ENCODE measurements around the gene CHAC1. TPM values are rescaled to one million over a fixed set of nuclear protein-coding genes. Genes with fewer than 3 reads are reported as not detected.

The CHAC1 gene
- total RNA-seq, 1 donor from 2014 or later, result 28.5 TPM

DNA sequence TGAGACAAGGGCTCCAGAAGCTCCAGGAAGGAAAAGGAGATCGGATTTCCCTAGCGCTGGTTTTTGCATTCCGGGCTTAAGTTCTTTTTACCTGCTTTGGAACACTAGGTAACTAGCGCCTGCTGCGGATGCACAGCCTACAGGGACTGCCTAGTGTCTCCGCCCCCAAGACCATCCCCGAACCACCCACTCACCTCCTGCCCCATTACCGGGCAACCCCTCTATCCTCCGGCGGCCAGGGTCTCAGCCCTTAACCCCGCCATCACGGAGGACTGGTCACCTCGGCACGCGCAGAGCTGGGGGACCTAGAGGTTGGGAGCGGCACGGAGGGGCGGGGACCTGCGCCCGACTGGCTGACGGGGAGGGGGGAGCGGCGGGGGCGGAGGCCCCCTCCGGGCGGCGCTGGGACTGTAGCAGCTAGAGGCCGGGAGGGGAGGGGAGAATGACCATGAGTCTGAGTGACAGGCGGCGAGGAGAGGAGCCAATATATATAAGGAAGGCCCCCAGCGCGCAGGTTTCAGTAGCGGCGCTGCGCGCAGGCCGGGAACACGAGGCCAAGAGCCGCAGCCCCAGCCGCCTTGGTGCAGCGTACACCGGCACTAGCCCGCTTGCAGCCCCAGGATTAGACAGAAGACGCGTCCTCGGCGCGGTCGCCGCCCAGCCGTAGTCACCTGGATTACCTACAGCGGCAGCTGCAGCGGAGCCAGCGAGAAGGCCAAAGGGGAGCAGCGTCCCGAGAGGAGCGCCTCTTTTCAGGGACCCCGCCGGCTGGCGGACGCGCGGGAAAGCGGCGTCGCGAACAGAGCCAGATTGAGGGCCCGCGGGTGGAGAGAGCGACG is 24.2 kb upstream of the CHAC1 start, which contains the start of gene DLL4:
Gene DLL4 (plus strand): TSS at position 520 of the 839 bp plus-strand sequence. CDS start 329 bp downstream, outside the sequence.
- peaks cover 8% of the 10 kb centered on the region for H3K27me3 ChIP-seq
- no peak for DNase-seq (ENCODE audit: low spot score in 2 of 2)
- TF ChIP-seq, protein P1, sequence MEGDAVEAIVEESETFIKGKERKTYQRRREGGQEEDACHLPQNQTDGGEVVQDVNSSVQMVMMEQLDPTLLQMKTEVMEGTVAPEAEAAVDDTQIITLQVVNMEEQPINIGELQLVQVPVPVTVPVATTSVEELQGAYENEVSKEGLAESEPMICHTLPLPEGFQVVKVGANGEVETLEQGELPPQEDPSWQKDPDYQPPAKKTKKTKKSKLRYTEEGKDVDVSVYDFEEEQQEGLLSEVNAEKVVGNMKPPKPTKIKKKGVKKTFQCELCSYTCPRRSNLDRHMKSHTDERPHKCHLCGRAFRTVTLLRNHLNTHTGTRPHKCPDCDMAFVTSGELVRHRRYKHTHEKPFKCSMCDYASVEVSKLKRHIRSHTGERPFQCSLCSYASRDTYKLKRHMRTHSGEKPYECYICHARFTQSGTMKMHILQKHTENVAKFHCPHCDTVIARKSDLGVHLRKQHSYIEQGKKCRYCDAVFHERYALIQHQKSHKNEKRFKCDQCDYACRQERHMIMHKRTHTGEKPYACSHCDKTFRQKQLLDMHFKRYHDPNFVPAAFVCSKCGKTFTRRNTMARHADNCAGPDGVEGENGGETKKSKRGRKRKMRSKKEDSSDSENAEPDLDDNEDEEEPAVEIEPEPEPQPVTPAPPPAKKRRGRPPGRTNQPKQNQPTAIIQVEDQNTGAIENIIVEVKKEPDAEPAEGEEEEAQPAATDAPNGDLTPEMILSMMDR (IDR thresholded peaks at IDR 0.05), result no peak
- no peak within 1 kb of the TSS for H3K27ac ChIP-seq
- peaks cover 28 to 45% of the 10 kb centered on the region in 2 donors for H3K4me1 ChIP-seq
- intact Hi-C loops (cut with DNase I), result no loop called here
- H3K9me3 ChIP-seq, result no peaks in the 10 kb centered on the region
- peak within 1 kb of the TSS; percentile 45 to 66 for H3K4me3 ChIP-seq
- H3K36me3 ChIP-seq, result no peaks in the 10 kb centered on the region

DNA sequence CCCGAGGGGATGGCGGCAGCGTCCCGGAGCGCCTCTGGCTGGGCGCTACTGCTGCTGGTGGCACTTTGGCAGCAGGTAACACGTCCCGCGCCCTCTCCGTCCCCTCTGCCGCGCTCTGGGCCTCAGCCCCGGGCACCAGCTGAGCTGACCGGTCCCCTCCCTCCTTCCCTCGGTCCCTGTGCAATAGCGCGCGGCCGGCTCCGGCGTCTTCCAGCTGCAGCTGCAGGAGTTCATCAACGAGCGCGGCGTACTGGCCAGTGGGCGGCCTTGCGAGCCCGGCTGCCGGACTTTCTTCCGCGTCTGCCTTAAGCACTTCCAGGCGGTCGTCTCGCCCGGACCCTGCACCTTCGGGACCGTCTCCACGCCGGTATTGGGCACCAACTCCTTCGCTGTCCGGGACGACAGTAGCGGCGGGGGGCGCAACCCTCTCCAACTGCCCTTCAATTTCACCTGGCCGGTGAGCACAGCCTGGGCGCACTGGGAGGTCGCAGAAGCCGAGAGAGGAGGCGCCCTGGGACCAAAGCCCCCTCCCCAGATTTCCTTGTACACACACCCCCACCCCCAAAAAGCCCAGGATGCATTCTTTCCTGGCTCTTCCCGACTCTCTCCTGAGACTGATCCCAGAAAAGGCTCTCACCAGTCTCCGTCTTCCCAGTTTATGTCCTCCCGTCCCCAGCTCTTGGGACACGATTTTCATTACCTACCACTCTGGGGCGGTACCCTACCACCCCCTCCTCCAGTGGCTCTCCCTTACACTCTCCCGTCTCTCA is 23.4 kb upstream of the CHAC1 start:
- peaks cover 8% of the 10 kb centered on the region for H3K27me3 ChIP-seq
- H3K9me3 ChIP-seq, result no peaks in the 10 kb centered on the region
- H3K36me3 ChIP-seq, result no peaks in the 10 kb centered on the region
- intact Hi-C loops (cut with DNase I), result loop anchor here (2.0 kb wide), 1 partner anchor 23 kb away; no protein-coding TSS in a partner anchor
- H3K4me1 ChIP-seq, result peaks cover 28 to 45% of the 10 kb centered on the region in 2 donors
- H3K27ac ChIP-seq, result no peak overlapping the region
- TF ChIP-seq, protein P1 (IDR thresholded peaks at IDR 0.05), result no peak
- peak overlapping the region; percentile 45 to 66 for H3K4me3 ChIP-seq
- no peak for DNase-seq (ENCODE audit: low spot score in 2 of 2)

DNA sequence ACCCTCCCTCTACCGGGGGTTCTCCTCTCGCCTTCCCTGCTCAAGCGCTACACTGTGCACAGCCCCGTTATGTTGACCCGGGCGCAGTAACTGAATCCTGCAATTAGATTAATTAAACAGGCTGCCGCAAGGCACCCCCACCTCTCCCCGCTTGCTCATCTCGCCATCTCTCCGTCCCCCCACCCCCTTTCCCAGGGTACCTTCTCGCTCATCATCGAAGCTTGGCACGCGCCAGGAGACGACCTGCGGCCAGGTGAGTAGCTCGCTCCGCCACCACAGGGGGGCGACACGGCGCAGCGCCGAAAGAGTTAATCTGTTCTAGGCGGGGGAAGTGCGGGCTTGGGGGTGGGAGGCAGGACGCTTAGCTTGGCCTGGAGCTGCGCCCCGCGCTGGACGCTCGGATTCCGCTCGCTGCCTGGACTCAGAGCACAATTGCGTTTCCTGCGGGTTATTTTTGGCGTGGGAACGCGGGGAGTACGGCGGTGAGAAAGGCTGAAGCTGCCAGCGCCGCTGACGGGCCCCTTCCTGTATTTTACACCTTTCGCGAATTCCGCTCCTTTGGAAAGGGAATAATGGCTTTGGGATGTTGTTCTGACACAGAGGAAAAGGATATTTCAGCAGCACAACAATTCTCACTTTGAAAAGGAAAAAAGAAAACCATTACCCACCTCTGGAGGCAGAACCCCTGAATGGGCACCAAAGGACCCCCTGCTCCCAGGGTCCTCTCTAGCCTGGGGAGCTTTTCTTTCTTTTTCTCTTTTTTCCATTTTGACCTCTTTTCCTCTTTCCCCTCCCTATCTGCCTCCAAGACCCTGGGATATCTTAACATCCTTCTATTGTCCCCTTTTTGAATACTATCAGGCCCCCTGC is 22.6 kb upstream of the CHAC1 start:
- intact Hi-C loops (cut with DNase I), result loop anchor here (2.0 kb wide), 1 partner anchor 24 kb away; no protein-coding TSS in a partner anchor
- no peak for DNase-seq (ENCODE audit: low spot score in 2 of 2)
- H3K36me3 ChIP-seq, result no peaks in the 10 kb centered on the region
- peak overlapping the region; percentile 45 to 66 for H3K4me3 ChIP-seq
- no peak overlapping the region for H3K27ac ChIP-seq
- H3K4me1 ChIP-seq, result peaks cover 28 to 45% of the 10 kb centered on the region in 2 donors
- TF ChIP-seq, protein P1 (IDR thresholded peaks at IDR 0.05), result peak; percentile 9 to 40 (median 33)
- H3K9me3 ChIP-seq, result no peaks in the 10 kb centered on the region
- peaks cover 8% of the 10 kb centered on the region for H3K27me3 ChIP-seq

DNA sequence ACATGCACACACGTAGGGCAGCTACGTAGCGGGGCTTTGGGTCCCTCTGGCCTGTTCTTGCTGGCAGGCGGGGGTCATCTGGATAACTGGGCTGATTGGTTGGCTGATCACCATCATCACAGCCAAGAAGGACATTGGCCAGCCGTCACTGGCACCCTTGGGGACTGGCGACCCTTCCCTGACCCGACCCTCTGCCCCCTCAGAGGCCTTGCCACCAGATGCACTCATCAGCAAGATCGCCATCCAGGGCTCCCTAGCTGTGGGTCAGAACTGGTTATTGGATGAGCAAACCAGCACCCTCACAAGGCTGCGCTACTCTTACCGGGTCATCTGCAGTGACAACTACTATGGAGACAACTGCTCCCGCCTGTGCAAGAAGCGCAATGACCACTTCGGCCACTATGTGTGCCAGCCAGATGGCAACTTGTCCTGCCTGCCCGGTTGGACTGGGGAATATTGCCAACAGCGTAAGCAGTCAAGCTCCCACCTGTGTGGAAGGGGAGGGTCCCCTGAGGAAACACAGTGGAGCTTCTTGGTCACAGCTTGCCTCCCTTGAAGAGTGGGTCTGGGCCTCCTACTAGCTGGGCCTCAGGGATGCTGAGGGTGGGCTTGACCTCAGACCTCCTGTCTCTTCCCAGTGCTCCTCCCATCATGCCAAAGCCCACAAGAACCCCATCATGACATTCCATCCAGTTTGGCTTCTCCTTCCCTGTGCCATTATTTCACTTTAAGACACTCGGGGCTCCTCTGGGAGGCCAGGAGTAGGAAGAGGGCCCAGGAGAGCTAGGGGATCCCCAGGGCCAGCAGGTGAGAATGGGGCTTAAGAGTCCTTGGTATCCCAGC is 21.8 kb upstream of the CHAC1 start:
- intact Hi-C loops (cut with DNase I), result loop anchor here (2.0 kb wide), 1 partner anchor 25 kb away; no protein-coding TSS in a partner anchor
- peak overlapping the region; percentile 45 to 66 for H3K4me3 ChIP-seq
- no peak overlapping the region for H3K27ac ChIP-seq
- peaks cover 23 to 38% of the 10 kb centered on the region in 2 donors for H3K4me1 ChIP-seq
- H3K36me3 ChIP-seq, result no peaks in the 10 kb centered on the region
- no peaks in the 10 kb centered on the region for H3K9me3 ChIP-seq
- peaks cover 8% of the 10 kb centered on the region for H3K27me3 ChIP-seq
- DNase-seq (ENCODE audit: low spot score in 2 of 2), result no peak
- TF ChIP-seq, protein P1 (IDR thresholded peaks at IDR 0.05), result no peak

Measured in ascending aorta (tissue), 2 donors.